Activated T-cell treated with anti-CD3 and anti-CD28 coated beads, Interleukin-2, amount 50 U/mL, for 24 hours (primary cell): ENCODE results near the gene NELFA.

Source experiments
- DNase-seq: peaks from one replicate; pipeline ENCODE4 v3.0.0-alpha.2; 2020
- H3K27ac Mint-ChIP-seq: 2 replicates; pipeline ENCODE4 v1.8.0; 2020; ENCODE audit warnings: mild to moderate bottlenecking, mixed read lengths
- H3K27me3 Mint-ChIP-seq: 2 replicates; pipeline ENCODE4 v1.8.0; 2020; ENCODE audit warnings: mixed read lengths
- H3K36me3 Mint-ChIP-seq: 2 replicates; pipeline ENCODE4 v1.8.0; 2020; ENCODE audit warnings: low read depth, mixed read lengths
- H3K4me1 Mint-ChIP-seq: 2 replicates; pipeline ENCODE4 v1.8.0; 2020; ENCODE audit warnings: low read depth, mixed read lengths
- H3K4me3 Mint-ChIP-seq: 2 replicates; pipeline ENCODE4 v1.8.0; 2020; ENCODE audit warnings: mild to moderate bottlenecking, moderate library complexity, mixed read lengths
- H3K9me3 Mint-ChIP-seq: 2 replicates; pipeline ENCODE4 v1.8.0; 2020; ENCODE audit warnings: mixed read lengths

NELFA gene

GRCh38 chr4:1973661-1974060, 35.1 kb downstream of the NELFA start:
- no peak overlapping the region for H3K27ac Mint-ChIP-seq
- peaks cover 100% of the 10 kb centered on the region for H3K36me3 Mint-ChIP-seq
- no peaks in the 10 kb centered on the region for H3K9me3 Mint-ChIP-seq
- H3K4me3 Mint-ChIP-seq, result no peak overlapping the region
- H3K27me3 Mint-ChIP-seq, result no peaks in the 10 kb centered on the region
- DNase-seq, result peak; percentile 19
- no peaks in the 10 kb centered on the region for H3K4me1 Mint-ChIP-seq

GRCh38 chr4:1973218-1973617, 35.6 kb downstream of the NELFA start:
- no peaks in the 10 kb centered on the region for H3K4me1 Mint-ChIP-seq
- peak overlapping the region; percentile 33 for H3K27ac Mint-ChIP-seq
- H3K4me3 Mint-ChIP-seq, result no peak overlapping the region

GRCh38 chr4:1972414-1972813, 36.4 kb downstream of the NELFA start:
- DNase-seq, result no peak
- Mint-ChIP-seq H3K36me3 (peaks cover 100% of the 10 kb centered on the region), H3K4me3 (no peak overlapping the region), H3K9me3 (no peaks in the 10 kb centered on the region), H3K27me3 (no peaks in the 10 kb centered on the region), H3K27ac (no peak overlapping the region), H3K4me1 (peaks cover 3% of the 10 kb centered on the region)

More at GRCh38 chr4:1973218-1973617, 35.6 kb downstream of the NELFA start:
- DNase-seq, result no peak
- Mint-ChIP-seq H3K9me3 (no peaks in the 10 kb centered on the region), H3K27me3 (no peaks in the 10 kb centered on the region), H3K36me3 (peaks cover 100% of the 10 kb centered on the region)

- H3K9me3 Mint-ChIP-seq, result no peaks in the 10 kb centered on the region
- no peak for DNase-seq
- H3K4me1 Mint-ChIP-seq, result peaks cover 8% of the 10 kb centered on the region
- H3K27me3 Mint-ChIP-seq, result no peaks in the 10 kb centered on the region
- H3K27ac Mint-ChIP-seq, result peak overlapping the region; percentile 39
- H3K4me3 Mint-ChIP-seq, result no peak overlapping the region
- peaks cover 97% of the 10 kb centered on the region for H3K36me3 Mint-ChIP-seq
Observed at GRCh38 chr4:1971456-1972200, 37.1 kb downstream of the NELFA start.

- Mint-ChIP-seq H3K27ac (no peak overlapping the region), H3K9me3 (no peaks in the 10 kb centered on the region), H3K4me3 (no peak overlapping the region), H3K4me1 (peaks cover 11% of the 10 kb centered on the region), H3K27me3 (no peaks in the 10 kb centered on the region), H3K36me3 (peaks cover 94% of the 10 kb centered on the region)
- no peak for DNase-seq
Observed at GRCh38 chr4:1970926-1971325, 37.8 kb downstream of the NELFA start.

GRCh38 chr4:1969928-1970723, 38.6 kb downstream of the NELFA start:
- H3K27ac Mint-ChIP-seq, result peak overlapping the region; percentile 1
- DNase-seq, result no peak
- peaks cover 16% of the 10 kb centered on the region for H3K4me1 Mint-ChIP-seq
- peaks cover 1% of the 10 kb centered on the region for H3K9me3 Mint-ChIP-seq
- no peak overlapping the region for H3K4me3 Mint-ChIP-seq
- peaks cover 94% of the 10 kb centered on the region for H3K36me3 Mint-ChIP-seq
- H3K27me3 Mint-ChIP-seq, result no peaks in the 10 kb centered on the region

GRCh38 chr4:1968686-1969295, 40.0 kb downstream of the NELFA start:
- Mint-ChIP-seq H3K9me3 (peaks cover 2% of the 10 kb centered on the region), H3K27ac (peak overlapping the region; percentile 1)

GRCh38 chr4:1967512-1968149, 41.1 kb downstream of the NELFA start:
- no peak for DNase-seq
- peaks cover 22% of the 10 kb centered on the region for H3K4me1 Mint-ChIP-seq
- peak overlapping the region; percentile 29 for H3K27ac Mint-ChIP-seq
- H3K9me3 Mint-ChIP-seq, result peaks cover 2% of the 10 kb centered on the region
- no peak overlapping the region for H3K4me3 Mint-ChIP-seq
- peaks cover 94% of the 10 kb centered on the region for H3K36me3 Mint-ChIP-seq
- H3K27me3 Mint-ChIP-seq, result no peaks in the 10 kb centered on the region

More at GRCh38 chr4:1968686-1969295, 40.0 kb downstream of the NELFA start:
- DNase-seq, result no peak
- Mint-ChIP-seq H3K27me3 (no peaks in the 10 kb centered on the region), H3K4me1 (peaks cover 22% of the 10 kb centered on the region), H3K36me3 (peaks cover 94% of the 10 kb centered on the region), H3K4me3 (no peak overlapping the region)

- DNase-seq, result no peak
- peaks cover 22% of the 10 kb centered on the region for H3K4me1 Mint-ChIP-seq
- peaks cover 2% of the 10 kb centered on the region for H3K9me3 Mint-ChIP-seq
- peak overlapping the region; percentile 28 for H3K27ac Mint-ChIP-seq
- H3K36me3 Mint-ChIP-seq, result peaks cover 94% of the 10 kb centered on the region
- H3K27me3 Mint-ChIP-seq, result no peaks in the 10 kb centered on the region
- H3K4me3 Mint-ChIP-seq, result no peak overlapping the region
Observed at GRCh38 chr4:1964971-1965370, 43.8 kb downstream of the NELFA start.

- Mint-ChIP-seq H3K4me1 (peaks cover 22% of the 10 kb centered on the region), H3K36me3 (peaks cover 94% of the 10 kb centered on the region), H3K27me3 (no peaks in the 10 kb centered on the region), H3K4me3 (no peak overlapping the region), H3K9me3 (peaks cover 2% of the 10 kb centered on the region), H3K27ac (no peak overlapping the region)
- DNase-seq, result no peak
Observed at GRCh38 chr4:1964443-1964842, 44.3 kb downstream of the NELFA start.

GRCh38 chr4:1962980-1963379, 45.8 kb downstream of the NELFA start:
- no peak overlapping the region for H3K4me3 Mint-ChIP-seq
- H3K36me3 Mint-ChIP-seq, result peaks cover 94% of the 10 kb centered on the region
- no peak for DNase-seq
- H3K9me3 Mint-ChIP-seq, result peaks cover 2% of the 10 kb centered on the region
- H3K4me1 Mint-ChIP-seq, result peaks cover 22% of the 10 kb centered on the region
- H3K27ac Mint-ChIP-seq, result no peak overlapping the region
- no peaks in the 10 kb centered on the region for H3K27me3 Mint-ChIP-seq

GRCh38 chr4:1961563-1961962, 47.2 kb downstream of the NELFA start:
- Mint-ChIP-seq H3K27ac (no peak overlapping the region), H3K9me3 (peaks cover 2% of the 10 kb centered on the region), H3K36me3 (peaks cover 97% of the 10 kb centered on the region), H3K4me1 (peaks cover 14% of the 10 kb centered on the region), H3K27me3 (no peaks in the 10 kb centered on the region), H3K4me3 (no peak overlapping the region)
- DNase-seq, result no peak

GRCh38 chr4:1961038-1961437, 47.7 kb downstream of the NELFA start:
- Mint-ChIP-seq H3K27me3 (no peaks in the 10 kb centered on the region), H3K27ac (no peak overlapping the region), H3K9me3 (peaks cover 2% of the 10 kb centered on the region), H3K4me3 (no peak overlapping the region), H3K4me1 (peaks cover 12% of the 10 kb centered on the region), H3K36me3 (peaks cover 99% of the 10 kb centered on the region)
- no peak for DNase-seq

- no peaks in the 10 kb centered on the region for H3K27me3 Mint-ChIP-seq
- H3K4me1 Mint-ChIP-seq, result peaks cover 8% of the 10 kb centered on the region
- peaks cover 99% of the 10 kb centered on the region for H3K36me3 Mint-ChIP-seq
- peaks cover 2% of the 10 kb centered on the region for H3K9me3 Mint-ChIP-seq
- no peak overlapping the region for H3K27ac Mint-ChIP-seq
- no peak for DNase-seq
- no peak overlapping the region for H3K4me3 Mint-ChIP-seq
Observed at GRCh38 chr4:1960170-1960825, 48.5 kb downstream of the NELFA start.
